Measurements from ENCODE around the gene UCHL5. TPM values are rescaled to one million over a fixed set of nuclear protein-coding genes. Genes with fewer than 3 reads are reported as not detected.

UCHL5 gene
- total RNA-seq, 1 experiment from 2014 or later: 49.3 TPM

- Histone ChIP-seq H3K79me2 (ENCODE audit: low read depth) (peaks cover 33% of the 10 kb centered on the region), H3K4me2 (peak within 1 kb of the TSS; percentile 81), H4K20me1 (ENCODE audit: insufficient read depth) (no peaks in the 10 kb centered on the region), H3K9me2 (ENCODE audit: insufficient read depth) (no peaks in the 10 kb centered on the region), H3K9me3 (ENCODE audit: insufficient read depth, low read depth) (no peaks in the 10 kb centered on the region), H3K27ac (peak within 1 kb of the TSS; percentile 76), H3K4me3 (peak within 1 kb of the TSS; percentile 59), H3K4me1 (replicated peaks; ENCODE audit: insufficient read depth) (peaks cover 16% of the 10 kb centered on the region), H3F3A (ENCODE audit: insufficient read depth, low read depth) (peaks cover 22% of the 10 kb centered on the region), H3K36me3 (ENCODE audit: low read depth) (no peaks in the 10 kb centered on the region), H3K27me3 (ENCODE audit: insufficient read depth, low read depth) (no peaks in the 10 kb centered on the region), H2AFZ (peak within 1 kb of the TSS; percentile 93)
- no peak for TF ChIP-seq EZH2 (IDR thresholded peaks at IDR 0.05; ENCODE audit: low read depth)
- no peak for TF ChIP-seq CTCF (conservative IDR thresholded peaks at IDR 0.05)
- intact Hi-C loops (cut with micrococcal nuclease; ENCODE audit: unreplicated experiment): loop anchor here (1.0 kb wide), 2 partner anchors 16 to 46 kb away; partner anchors contain the start of genes RO60 and UCHL5
- no TSS peak for BruUV-seq (replicated peaks)
- peak; percentile 70 to 85 for DNase-seq
- ChIA-PET CTCF (interaction anchor here (0.7 to 1.0 kb wide), 2 partner anchors 12 to 17 kb away, joined by 4 read pairs; partner anchors contain the start of gene CDC73), POLR2A (ENCODE audit: unreplicated experiment) (interaction anchor here (0.5 to 1.5 kb wide), 6 partner anchors 16 to 522 kb away, joined by 3 to 18 read pairs (median 4); partner anchors contain the start of genes CDC73, RO60 and UCHL5)
Measured at GRCh38 chr1:193104907-193105820, 46.0 kb upstream of the UCHL5 start, which contains the start of gene GLRX2. Gene GLRX2, minus strand, starts transcription at chr1:193105414. Its CDS starts 32 bp downstream, at chr1:193105382.

DNA sequence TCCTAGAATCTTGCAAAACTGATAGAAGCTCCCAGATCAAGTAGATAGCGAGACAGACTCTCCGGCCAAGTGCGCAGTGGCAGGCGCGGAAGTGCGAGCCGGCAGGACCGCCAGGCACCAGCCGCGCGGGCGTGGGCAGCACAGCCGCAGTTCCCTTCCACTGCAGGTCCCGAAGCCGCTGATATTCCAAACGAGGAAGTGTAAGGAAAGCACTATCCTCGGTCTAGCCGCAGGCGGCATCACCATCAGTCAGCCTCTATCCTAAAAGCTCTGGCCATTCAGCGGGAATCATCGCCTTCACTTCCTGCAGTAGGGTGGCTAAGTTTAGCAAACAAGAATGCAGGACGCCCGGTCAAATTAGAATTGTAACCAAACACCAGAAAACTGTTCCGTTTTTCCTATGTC is 45.3 kb upstream of the UCHL5 start:
- Histone ChIP-seq H3K27me3 (ENCODE audit: insufficient read depth, low read depth) (no peaks in the 10 kb centered on the region), H3K4me3 (peak overlapping the region; percentile 59), H3K9me3 (ENCODE audit: insufficient read depth, low read depth) (no peaks in the 10 kb centered on the region), H3K27ac (peak overlapping the region; percentile 76), H3K4me1 (replicated peaks; ENCODE audit: insufficient read depth) (peaks cover 16% of the 10 kb centered on the region), H4K20me1 (ENCODE audit: insufficient read depth) (no peaks in the 10 kb centered on the region), H3F3A (ENCODE audit: insufficient read depth, low read depth) (peaks cover 22% of the 10 kb centered on the region), H2AFZ (peak overlapping the region; percentile 93), H3K4me2 (peak overlapping the region; percentile 81), H3K79me2 (ENCODE audit: low read depth) (peaks cover 33% of the 10 kb centered on the region), H3K9me2 (ENCODE audit: insufficient read depth) (no peaks in the 10 kb centered on the region), H3K36me3 (ENCODE audit: low read depth) (no peaks in the 10 kb centered on the region)
- TF ChIP-seq CTCF (conservative IDR thresholded peaks at IDR 0.05) (no peak), EZH2 (IDR thresholded peaks at IDR 0.05; ENCODE audit: low read depth) (no peak)
- BruUV-seq (replicated peaks): TSS peak; percentile 50
- ChIA-PET POLR2A (ENCODE audit: unreplicated experiment) (interaction anchor here (0.7 to 1.5 kb wide), 3 partner anchors 45 to 523 kb away, joined by 4 to 5 read pairs (median 4); partner anchors contain the start of genes RO60 and UCHL5), CTCF (no interaction called here)
- intact Hi-C loops (cut with micrococcal nuclease; ENCODE audit: unreplicated experiment): no loop called here
- DNase-seq: peak in 1 of 2 experiments; percentile 26

GRCh38 chr1:193103759-193104501 is 44.8 kb upstream of the UCHL5 start:
- H3F3A ChIP-seq (ENCODE audit: insufficient read depth, low read depth): peaks cover 22% of the 10 kb centered on the region
- intact Hi-C loops (cut with micrococcal nuclease; ENCODE audit: unreplicated experiment): no loop called here
- no peaks in the 10 kb centered on the region for H3K9me2 ChIP-seq (ENCODE audit: insufficient read depth)
- H3K4me2 ChIP-seq: peak overlapping the region; percentile 81
- H3K4me3 ChIP-seq: peak overlapping the region; percentile 59
- H3K27me3 ChIP-seq (ENCODE audit: insufficient read depth, low read depth): no peaks in the 10 kb centered on the region
- POLR2A ChIA-PET (ENCODE audit: unreplicated experiment): interaction anchor here (0.7 to 1.5 kb wide), 3 partner anchors 45 to 524 kb away, joined by 4 to 5 read pairs (median 4); partner anchors contain the start of genes RO60 and UCHL5
- no peaks in the 10 kb centered on the region for H4K20me1 ChIP-seq (ENCODE audit: insufficient read depth)
- no peak for DNase-seq
- TF ChIP-seq EZH2 (IDR thresholded peaks at IDR 0.05; ENCODE audit: low read depth): no peak
- no peak for TF ChIP-seq CTCF (conservative IDR thresholded peaks at IDR 0.05)
- H3K4me1 ChIP-seq (replicated peaks; ENCODE audit: insufficient read depth): peaks cover 16% of the 10 kb centered on the region
- BruUV-seq (replicated peaks): no TSS peak
- H2AFZ ChIP-seq: peak overlapping the region; percentile 93
- H3K36me3 ChIP-seq (ENCODE audit: low read depth): no peaks in the 10 kb centered on the region
- H3K79me2 ChIP-seq (ENCODE audit: low read depth): peaks cover 33% of the 10 kb centered on the region
- peak overlapping the region; percentile 76 for H3K27ac ChIP-seq
- CTCF ChIA-PET: interaction anchor here (0.6 kb wide), 1 partner anchor 51 kb away, joined by 4 read pairs; no protein-coding TSS in a partner anchor
- no peaks in the 10 kb centered on the region for H3K9me3 ChIP-seq (ENCODE audit: insufficient read depth, low read depth)
